Endothelial cell of umbilical vein (primary cell): Measurements from ENCODE around the gene CDC25C. TPM values are rescaled to one million over a fixed set of nuclear protein-coding genes. Genes with fewer than 3 reads are reported as not detected.

Experiments
- BruUV-seq: library from RNA; stranded (reverse); fragments of 400-500 nt; replicated peaks from 2 replicates; lab custom pipeline; 2021; lab: Mats Ljungman, UMichigan
- CTCF ChIA-PET: fragments of 300-600, 350-600 bp; sonication (Branson Sonifier 250); formaldehyde crosslinking; loops from one replicate; lab custom pipeline; 2021; ENCODE audit warnings: antibody characterized with exemption, inconsistent platforms; lab: Charles Lee
- POLR2A ChIA-PET: fragments of 300-600, 350-600 bp; sonication (Branson Sonifier 250); formaldehyde crosslinking; loops from one replicate; lab custom pipeline; 2021; ENCODE audit warnings: antibody characterized with exemption, inconsistent platforms; lab: Charles Lee
- DNase-seq: peaks from one replicate; pipeline ENCODE4 v3.0.0-alpha.2; 2011; ENCODE audit warnings: low read depth, low spot score
- FAIRE-seq: peaks from 2 replicates; lab custom pipeline; 2011; peaks lifted over from hg19 to GRCh38; lab: Jason Lieb, UNC
- H2AFZ ChIP-seq: 2 replicates; pipeline ENCODE4 v1.6.0; 2012; ENCODE audit warnings: low read depth, low read length, control low read depth, inconsistent platforms
- H3K27ac ChIP-seq: 2 replicates; pipeline ENCODE4 v1.5.1; 2011; ENCODE audit warnings: low read depth, mild to moderate bottlenecking, control low read depth, low read length, moderate library complexity; ENCODE audit not compliant: insufficient read depth
- H3K27me3 ChIP-seq, 2 experiments: 2 replicates each; pipeline versions ENCODE4 v1.6.0 to v1.6.1; 2011; ENCODE audit warnings: low read length in 2 of 2, mixed read lengths in 1 of 2; ENCODE audit not compliant: control insufficient read depth in 2 of 2, insufficient read depth in 2 of 2
- H3K36me3 ChIP-seq, 2 experiments: 2 replicates in 1 of 2; 3 replicates in 1 of 2; pipeline ENCODE4 v1.5.1; 2011; ENCODE audit warnings: low read length in 2 of 2, mild to moderate bottlenecking in 1 of 2, moderate library complexity in 1 of 2; ENCODE audit not compliant: control insufficient read depth in 2 of 2, insufficient read depth in 2 of 2; ENCODE audit errors: extremely low read depth in 1 of 2
- H3K4me1 ChIP-seq: 3 replicates; pipeline ENCODE4 v1.5.1; 2011; ENCODE audit warnings: mild to moderate bottlenecking, low read length; ENCODE audit not compliant: control insufficient read depth, insufficient read depth; ENCODE audit errors: extremely low read depth
- H3K4me2 ChIP-seq: 2 replicates; pipeline ENCODE4 v1.6.1; 2011; ENCODE audit warnings: low read length, control low read depth, mixed read lengths; ENCODE audit not compliant: insufficient read depth
- H3K4me3 ChIP-seq, 3 experiments: fragments of 200-600 bp in 1 of 3; sonication (generic), shearing (Covaris generic) in 1 of 3; replicated peaks in 1 of 3; 2 replicates each; pipeline ENCODE4 v1.5.1; 2011 to 2016; ENCODE audit warnings: control low read depth in 3 of 3, low read length in 3 of 3, mild to moderate bottlenecking in 2 of 3, inconsistent platforms in 1 of 3, low read depth in 1 of 3, moderate library complexity in 1 of 3; ENCODE audit not compliant: insufficient read depth in 1 of 3
- H3K79me2 ChIP-seq: 2 replicates; pipeline ENCODE4 v1.6.0; 2012; ENCODE audit warnings: low read length, inconsistent platforms; ENCODE audit not compliant: control insufficient read depth, insufficient read depth
- H3K9ac ChIP-seq: replicated peaks from 2 replicates; pipeline ENCODE3; 2011; ENCODE audit warnings: low read length, control low read depth; ENCODE audit not compliant: insufficient read depth; ENCODE audit errors: extremely low read depth
- H3K9me1 ChIP-seq: replicated peaks from 3 replicates; pipeline ENCODE4 v1.6.0; 2011; ENCODE audit warnings: mild to moderate bottlenecking, low read length; ENCODE audit not compliant: control insufficient read depth, insufficient read depth; ENCODE audit errors: extremely low read depth
- H3K9me3 ChIP-seq: replicated peaks from 2 replicates; pipeline ENCODE4 v1.5.1; 2012; ENCODE audit warnings: low read length, inconsistent platforms; ENCODE audit not compliant: control insufficient read depth, insufficient read depth
- H4K20me1 ChIP-seq: replicated peaks from 2 replicates; pipeline ENCODE3; 2011; ENCODE audit warnings: mild to moderate bottlenecking, low read length; ENCODE audit not compliant: control insufficient read depth, insufficient read depth; ENCODE audit errors: extremely low read depth
- EZH2 ChIP-seq: IDR thresholded peaks from 2 replicates; pipeline ENCODE4 v1.6.1; 2012; ENCODE audit warnings: borderline replicate concordance, low read depth, mild to moderate bottlenecking, moderate library complexity, low read length, inconsistent platforms; ENCODE audit not compliant: severe bottlenecking
- FOS ChIP-seq: IDR thresholded peaks from 2 replicates; pipeline ENCODE4 v1.6.1; 2011; ENCODE audit warnings: mild to moderate bottlenecking, low read length, moderate library complexity, borderline replicate concordance; ENCODE audit not compliant: insufficient read depth
- GATA2 ChIP-seq: IDR thresholded peaks from 2 replicates; pipeline ENCODE4 v1.7.0; 2011; ENCODE audit warnings: low read depth, mild to moderate bottlenecking, moderate library complexity, mixed read lengths, low read length; ENCODE audit not compliant: insufficient read length, insufficient read depth
- JUN ChIP-seq: IDR thresholded peaks from 2 replicates; pipeline ENCODE4 v1.6.1; 2011; ENCODE audit warnings: borderline replicate concordance, low read depth; ENCODE audit not compliant: insufficient read length, insufficient read depth
- MYC ChIP-seq: IDR thresholded peaks from one replicate; pipeline ENCODE4 v1.6.1; 2011; ENCODE audit warnings: mild to moderate bottlenecking, low read depth, low read length
- POLR2A ChIP-seq: IDR thresholded peaks from 2 replicates; pipeline ENCODE4 v1.6.1; 2012; ENCODE audit warnings: low read depth, mild to moderate bottlenecking, control low read depth, low read length
- POLR2AphosphoS5 ChIP-seq: IDR thresholded peaks from 2 replicates; pipeline ENCODE4 v1.6.1; 2012; ENCODE audit warnings: low read depth, mild to moderate bottlenecking, control low read depth, low read length, moderate library complexity; ENCODE audit not compliant: insufficient read depth
- dilution Hi-C: fragments of 300-500 bp; cut with MboI; formaldehyde crosslinking; loops from one replicate; pipeline ENCODE4 v1.15.0; 2019; ENCODE audit warnings: low sequenced_read_pairs; ENCODE audit not compliant: extremely low pct_ligation_motif_present
- intact Hi-C: fragments of 100-400 bp; cut with micrococcal nuclease; formaldehyde crosslinking; loops from one replicate; pipeline ENCODE4 v1.10.0; 2022
- polyA plus RNA-seq, 4 experiments: library from polyadenylated mRNA; depleted of rRNA in 3 of 4; stranded (reverse) in 3 of 4; unstranded in 1 of 4; fragments of >200 nt; gene quantifications; 2 replicates each; pipeline versions ENCODE4 v1.2.1 to v1.2.3, GENCODE V29; 2011 to 2012; ENCODE audit warnings: missing spikeins in 1 of 4
- total RNA-seq: library from RNA; stranded (reverse); gene quantifications from 2 replicates; pipeline ENCODE4 v1.2.3, GENCODE V29; 2021
- TF ChIP-seq, protein P1 (sequence below): IDR thresholded peaks from 2 replicates; pipeline ENCODE4 v1.6.1; 2011; ENCODE audit not compliant: insufficient read depth, insufficient read length
- TF ChIP-seq, protein P2 (sequence below), 2 donors: IDR thresholded peaks; 1 replicate in 1 of 2; 2 replicates in 1 of 2; pipeline ENCODE4 v1.5.1; 2011; ENCODE audit warnings: low read length in 2 of 2, mild to moderate bottlenecking in 2 of 2, moderate library complexity in 2 of 2, control low read depth in 1 of 2, inconsistent platforms in 1 of 2, low read depth in 1 of 2; ENCODE audit not compliant: insufficient read depth in 1 of 2; ENCODE audit errors: extremely low read depth in 1 of 2

The CDC25C gene
- total and polyA plus RNA-seq, 2 donors (not counting 3 experiments of a cell fraction or from before 2014, with no cell fraction given): 8.1 to 13.6 TPM

DNA sequence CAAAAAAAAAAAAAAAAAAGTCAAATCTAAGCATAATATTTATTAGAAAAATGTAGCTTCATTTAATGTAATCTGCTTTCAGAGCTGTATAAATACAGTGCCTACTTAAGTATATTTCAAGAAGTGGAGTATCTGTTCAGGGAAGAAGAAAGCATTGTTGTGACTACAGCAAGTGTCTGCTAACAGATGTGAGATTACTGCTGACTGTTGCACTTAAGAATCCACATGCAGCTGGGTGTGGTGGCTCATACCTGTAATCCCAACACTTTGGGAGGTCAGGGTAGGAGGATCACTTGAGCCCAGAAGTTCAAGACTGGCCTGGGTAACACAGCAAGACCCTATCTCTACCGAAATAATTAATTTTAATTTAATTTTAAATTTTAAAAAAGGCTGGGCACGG lies 39.9 kb upstream of the CDC25C start:
- no peak for FAIRE-seq
- intact Hi-C loops (no loop called here), dilution Hi-C loops (no loop called here)
- no peak for TF ChIP-seq EZH2
- TF ChIP-seq, protein P1, sequence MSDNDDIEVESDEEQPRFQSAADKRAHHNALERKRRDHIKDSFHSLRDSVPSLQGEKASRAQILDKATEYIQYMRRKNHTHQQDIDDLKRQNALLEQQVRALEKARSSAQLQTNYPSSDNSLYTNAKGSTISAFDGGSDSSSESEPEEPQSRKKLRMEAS: no peak
- no peak for TF ChIP-seq JUN
- TF ChIP-seq FOS: no peak
- Histone ChIP-seq H3K9ac (no peak overlapping the region), H3K36me3 (peaks cover 0 to 3% of the 10 kb centered on the region in 2 experiments), H2AFZ (no peak overlapping the region), H4K20me1 (peaks cover 3% of the 10 kb centered on the region), H3K4me1 (peaks cover 20% of the 10 kb centered on the region), H3K9me3 (no peaks in the 10 kb centered on the region), H3K27me3 (no peaks in the 10 kb centered on the region), H3K79me2 (peaks cover 45% of the 10 kb centered on the region), H3K27ac (no peak overlapping the region), H3K9me1 (no peaks in the 10 kb centered on the region), H3K4me2 (no peak overlapping the region), H3K4me3 (no peak overlapping the region)
- BruUV-seq: no TSS peak
- ChIA-PET CTCF (interaction anchor here (6.6 kb wide), 1 partner anchor 18 kb away, joined by 71 read pairs; the partner anchor contains the start of gene KDM3B), POLR2A (interaction anchor here (1.7 kb wide), 1 partner anchor 33 kb away, joined by 8 read pairs; the partner anchor contains the start of gene FAM53C)
- no peak for DNase-seq

GRCh38 chr5:138370537-138370936 lies 38.9 kb upstream of the CDC25C start:
- no peak overlapping the region for H3K4me2 ChIP-seq
- ChIA-PET CTCF (interaction anchor here (1.1 to 6.6 kb wide), 2 partner anchors 17 to 68 kb away, joined by 4 to 71 read pairs; partner anchors contain the start of genes KDM3B and REEP2), POLR2A (interaction anchor here (0.7 to 1.7 kb wide), 2 partner anchors 17 to 32 kb away, joined by 8 read pairs; partner anchors contain the start of gene FAM53C)
- DNase-seq (peak; percentile 35), FAIRE-seq (no peak)
- intact Hi-C loops (no loop called here), dilution Hi-C loops (no loop called here)
- peaks cover 3% of the 10 kb centered on the region for H4K20me1 ChIP-seq
- peaks cover 20% of the 10 kb centered on the region for H3K4me1 ChIP-seq
- H3K36me3 ChIP-seq: no peaks in the 10 kb centered on the region
- no peak overlapping the region for H3K9ac ChIP-seq
- H2AFZ ChIP-seq: no peak overlapping the region
- no peak overlapping the region for H3K27ac ChIP-seq
- no peaks in the 10 kb centered on the region for H3K27me3 ChIP-seq
- H3K9me1 ChIP-seq: no peaks in the 10 kb centered on the region
- BruUV-seq: no TSS peak
- H3K4me3 ChIP-seq: no peak overlapping the region
- peaks cover 49% of the 10 kb centered on the region for H3K79me2 ChIP-seq
- TF ChIP-seq, protein P2, sequence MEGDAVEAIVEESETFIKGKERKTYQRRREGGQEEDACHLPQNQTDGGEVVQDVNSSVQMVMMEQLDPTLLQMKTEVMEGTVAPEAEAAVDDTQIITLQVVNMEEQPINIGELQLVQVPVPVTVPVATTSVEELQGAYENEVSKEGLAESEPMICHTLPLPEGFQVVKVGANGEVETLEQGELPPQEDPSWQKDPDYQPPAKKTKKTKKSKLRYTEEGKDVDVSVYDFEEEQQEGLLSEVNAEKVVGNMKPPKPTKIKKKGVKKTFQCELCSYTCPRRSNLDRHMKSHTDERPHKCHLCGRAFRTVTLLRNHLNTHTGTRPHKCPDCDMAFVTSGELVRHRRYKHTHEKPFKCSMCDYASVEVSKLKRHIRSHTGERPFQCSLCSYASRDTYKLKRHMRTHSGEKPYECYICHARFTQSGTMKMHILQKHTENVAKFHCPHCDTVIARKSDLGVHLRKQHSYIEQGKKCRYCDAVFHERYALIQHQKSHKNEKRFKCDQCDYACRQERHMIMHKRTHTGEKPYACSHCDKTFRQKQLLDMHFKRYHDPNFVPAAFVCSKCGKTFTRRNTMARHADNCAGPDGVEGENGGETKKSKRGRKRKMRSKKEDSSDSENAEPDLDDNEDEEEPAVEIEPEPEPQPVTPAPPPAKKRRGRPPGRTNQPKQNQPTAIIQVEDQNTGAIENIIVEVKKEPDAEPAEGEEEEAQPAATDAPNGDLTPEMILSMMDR (IDR thresholded peaks at IDR 0.05; ENCODE audit: extremely low read depth in 1 of 2, insufficient read depth in 1 of 2, low read depth in 1 of 2, low read length in 2 of 2): no peak
- TF ChIP-seq EZH2: no peak
- TF ChIP-seq, protein P1: no peak
- no peak for TF ChIP-seq JUN
- TF ChIP-seq MYC: no peak
- no peak for TF ChIP-seq POLR2AphosphoS5
- no peak for TF ChIP-seq GATA2
- TF ChIP-seq FOS: no peak
- TF ChIP-seq POLR2A: no peak
- H3K9me3 ChIP-seq: no peaks in the 10 kb centered on the region
